Measurements from ENCODE around the gene NECAB3. TPM values are rescaled to one million over a fixed set of nuclear protein-coding genes. Genes with fewer than 3 reads are reported as not detected.

The NECAB3 gene
- total and polyA plus RNA-seq, 2 of the 13 experiments (the other 11 are each of a cell fraction or from before 2014, with no cell fraction given): 61.5 to 65.5 TPM

DNA sequence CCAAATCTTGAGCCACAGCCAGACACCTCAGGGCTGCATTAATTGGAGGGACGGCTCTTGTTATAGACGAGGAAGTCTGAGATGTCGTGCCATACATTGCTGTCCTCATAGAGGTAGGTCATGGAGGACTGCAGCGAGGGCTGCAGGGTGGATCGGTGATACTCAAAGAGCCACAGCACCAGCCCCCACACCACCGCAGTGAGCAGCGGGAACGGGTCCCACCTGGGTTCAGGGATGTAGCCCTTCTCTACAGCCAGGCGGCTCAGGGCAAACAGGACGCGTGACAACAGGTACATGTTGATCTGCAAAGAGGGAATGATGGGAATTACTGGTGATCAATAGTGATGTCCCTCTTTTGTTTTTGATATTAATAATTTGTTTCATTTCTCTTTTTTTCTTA lies 33.4 kb upstream of the NECAB3 start (continued):
- TF ChIP-seq, protein P1, sequence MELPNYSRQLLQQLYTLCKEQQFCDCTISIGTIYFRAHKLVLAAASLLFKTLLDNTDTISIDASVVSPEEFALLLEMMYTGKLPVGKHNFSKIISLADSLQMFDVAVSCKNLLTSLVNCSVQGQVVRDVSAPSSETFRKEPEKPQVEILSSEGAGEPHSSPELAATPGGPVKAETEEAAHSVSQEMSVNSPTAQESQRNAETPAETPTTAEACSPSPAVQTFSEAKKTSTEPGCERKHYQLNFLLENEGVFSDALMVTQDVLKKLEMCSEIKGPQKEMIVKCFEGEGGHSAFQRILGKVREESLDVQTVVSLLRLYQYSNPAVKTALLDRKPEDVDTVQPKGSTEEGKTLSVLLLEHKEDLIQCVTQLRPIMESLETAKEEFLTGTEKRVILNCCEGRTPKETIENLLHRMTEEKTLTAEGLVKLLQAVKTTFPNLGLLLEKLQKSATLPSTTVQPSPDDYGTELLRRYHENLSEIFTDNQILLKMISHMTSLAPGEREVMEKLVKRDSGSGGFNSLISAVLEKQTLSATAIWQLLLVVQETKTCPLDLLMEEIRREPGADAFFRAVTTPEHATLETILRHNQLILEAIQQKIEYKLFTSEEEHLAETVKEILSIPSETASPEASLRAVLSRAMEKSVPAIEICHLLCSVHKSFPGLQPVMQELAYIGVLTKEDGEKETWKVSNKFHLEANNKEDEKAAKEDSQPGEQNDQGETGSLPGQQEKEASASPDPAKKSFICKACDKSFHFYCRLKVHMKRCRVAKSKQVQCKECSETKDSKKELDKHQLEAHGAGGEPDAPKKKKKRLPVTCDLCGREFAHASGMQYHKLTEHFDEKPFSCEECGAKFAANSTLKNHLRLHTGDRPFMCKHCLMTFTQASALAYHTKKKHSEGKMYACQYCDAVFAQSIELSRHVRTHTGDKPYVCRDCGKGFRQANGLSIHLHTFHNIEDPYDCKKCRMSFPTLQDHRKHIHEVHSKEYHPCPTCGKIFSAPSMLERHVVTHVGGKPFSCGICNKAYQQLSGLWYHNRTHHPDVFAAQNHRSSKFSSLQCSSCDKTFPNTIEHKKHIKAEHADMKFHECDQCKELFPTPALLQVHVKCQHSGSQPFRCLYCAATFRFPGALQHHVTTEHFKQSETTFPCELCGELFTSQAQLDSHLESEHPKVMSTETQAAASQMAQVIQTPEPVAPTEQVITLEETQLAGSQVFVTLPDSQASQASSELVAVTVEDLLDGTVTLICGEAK (IDR thresholded peaks at IDR 0.05): no peak
- TF ChIP-seq, protein P1 (CRISPR knock-in tag; IDR thresholded peaks at IDR 0.05): no peak
- TF ChIP-seq, protein P2, sequence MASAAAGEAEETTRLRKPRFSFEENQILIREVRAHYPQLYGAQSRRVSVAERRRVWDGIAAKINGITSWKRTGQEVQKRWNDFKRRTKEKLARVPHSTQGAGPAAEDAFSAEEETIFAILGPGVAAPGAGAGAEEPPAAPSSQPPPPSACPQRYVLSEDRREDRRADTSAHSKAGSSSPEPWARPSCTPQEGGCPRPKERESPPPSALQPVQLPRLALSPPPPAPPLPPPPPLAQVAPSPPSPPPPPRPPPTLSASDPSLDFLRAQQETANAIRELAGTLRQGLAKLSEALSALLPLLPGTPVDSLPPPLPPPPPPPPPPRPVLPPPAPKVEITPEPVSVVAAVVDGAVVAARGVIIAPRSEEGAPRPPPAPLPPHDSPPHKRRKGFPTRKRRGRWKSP (CRISPR knock-in tag; IDR thresholded peaks at IDR 0.05): no peak
